ENCODE measurements around the gene NRXN3.

The NRXN3 gene

DNA sequence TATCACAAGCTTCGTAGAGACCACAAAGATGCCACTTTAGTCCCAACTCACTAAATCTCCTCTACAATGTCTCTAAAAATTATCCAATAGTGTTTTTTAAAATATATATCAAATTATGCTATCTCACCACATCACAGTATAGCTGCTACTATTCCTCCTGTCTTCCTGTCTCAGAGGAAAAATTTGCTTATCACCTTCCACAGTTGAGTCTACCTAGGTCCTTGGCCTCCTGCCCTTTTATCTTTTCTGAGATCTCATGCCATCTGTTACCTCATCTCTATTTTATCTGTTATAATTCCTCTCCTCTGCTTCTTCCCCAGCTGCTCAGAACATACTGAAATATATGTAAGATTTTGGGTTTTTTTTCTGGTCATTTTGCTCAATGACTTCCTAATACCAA lies 1473.0 kb downstream of the NRXN3 start:
- no peak for DNase-seq (ENCODE audit: extremely low spot score)
- TF ChIP-seq, protein P1, sequence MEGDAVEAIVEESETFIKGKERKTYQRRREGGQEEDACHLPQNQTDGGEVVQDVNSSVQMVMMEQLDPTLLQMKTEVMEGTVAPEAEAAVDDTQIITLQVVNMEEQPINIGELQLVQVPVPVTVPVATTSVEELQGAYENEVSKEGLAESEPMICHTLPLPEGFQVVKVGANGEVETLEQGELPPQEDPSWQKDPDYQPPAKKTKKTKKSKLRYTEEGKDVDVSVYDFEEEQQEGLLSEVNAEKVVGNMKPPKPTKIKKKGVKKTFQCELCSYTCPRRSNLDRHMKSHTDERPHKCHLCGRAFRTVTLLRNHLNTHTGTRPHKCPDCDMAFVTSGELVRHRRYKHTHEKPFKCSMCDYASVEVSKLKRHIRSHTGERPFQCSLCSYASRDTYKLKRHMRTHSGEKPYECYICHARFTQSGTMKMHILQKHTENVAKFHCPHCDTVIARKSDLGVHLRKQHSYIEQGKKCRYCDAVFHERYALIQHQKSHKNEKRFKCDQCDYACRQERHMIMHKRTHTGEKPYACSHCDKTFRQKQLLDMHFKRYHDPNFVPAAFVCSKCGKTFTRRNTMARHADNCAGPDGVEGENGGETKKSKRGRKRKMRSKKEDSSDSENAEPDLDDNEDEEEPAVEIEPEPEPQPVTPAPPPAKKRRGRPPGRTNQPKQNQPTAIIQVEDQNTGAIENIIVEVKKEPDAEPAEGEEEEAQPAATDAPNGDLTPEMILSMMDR (IDR thresholded peaks at IDR 0.05; ENCODE audit: control extremely low read depth, extremely low read depth, low read depth, missing control alignments): no peak
- ChIA-PET POLR2A (no interaction called here), CTCF (interaction anchor here (1.0 kb wide), 1 partner anchor 12 kb away, joined by 3 read pairs; no protein-coding TSS in a partner anchor)

DNA sequence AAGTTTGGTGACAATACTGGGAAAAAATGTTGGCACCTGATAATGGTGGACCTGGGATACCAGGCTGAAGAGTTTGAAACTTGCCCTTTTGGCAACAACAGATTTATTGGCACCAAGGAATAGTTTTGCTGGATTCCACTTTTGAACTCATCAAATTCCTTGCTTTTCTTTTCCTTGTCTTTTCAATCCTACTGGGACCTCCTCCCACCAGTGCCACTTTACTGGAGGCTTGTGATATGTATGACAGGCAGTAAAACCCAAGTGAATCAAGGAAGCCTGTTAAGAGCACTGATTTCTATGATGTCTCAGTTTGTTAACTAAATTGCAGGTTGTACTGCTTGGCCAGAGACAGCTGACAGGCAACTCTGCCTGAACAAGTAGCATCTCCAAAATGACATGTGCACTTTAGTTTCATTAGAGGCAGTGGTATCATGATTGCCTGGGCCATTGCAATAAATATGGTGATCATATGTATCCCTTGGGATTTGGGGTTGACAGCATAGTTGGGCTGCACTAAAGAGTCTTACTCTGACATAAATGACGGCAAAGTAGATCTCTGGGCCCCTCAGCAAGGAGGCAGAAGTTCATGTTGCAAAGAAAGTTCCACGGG lies 1475.7 kb downstream of the NRXN3 start:
- POLR2A ChIA-PET: no interaction called here
- TF ChIP-seq, protein P1 (IDR thresholded peaks at IDR 0.05; ENCODE audit: control extremely low read depth, extremely low read depth, low read depth, missing control alignments): no peak
- no peak for DNase-seq (ENCODE audit: extremely low spot score)
- CTCF ChIA-PET: no interaction called here

DNA sequence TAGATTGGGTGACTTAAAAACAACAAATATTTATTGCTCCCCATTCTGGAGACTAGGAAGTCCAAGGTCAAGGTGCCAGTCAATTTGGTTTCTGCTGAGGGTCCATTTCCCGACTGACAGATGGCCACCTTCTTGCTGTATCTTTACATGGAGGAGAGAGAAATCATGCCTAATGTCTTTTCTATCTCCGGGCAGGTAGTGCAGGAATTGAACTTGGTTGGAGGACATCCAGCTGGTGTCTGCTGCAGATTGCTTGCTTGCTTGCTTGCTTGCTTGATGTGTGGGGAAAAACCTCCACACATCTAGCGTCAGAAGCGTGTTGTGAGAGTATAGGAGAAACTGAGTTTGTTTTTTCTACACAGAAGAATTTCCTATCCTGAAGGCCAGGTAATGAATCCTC lies 1479.7 kb downstream of the NRXN3 start:
- DNase-seq (ENCODE audit: extremely low spot score): no peak
- POLR2A ChIA-PET: no interaction called here
- CTCF ChIA-PET: interaction anchor here (1.6 kb wide), 1 partner anchor 9 kb away, joined by 4 read pairs; no protein-coding TSS in a partner anchor
- TF ChIP-seq, protein P1 (IDR thresholded peaks at IDR 0.05; ENCODE audit: control extremely low read depth, extremely low read depth, low read depth, missing control alignments): no peak

DNA sequence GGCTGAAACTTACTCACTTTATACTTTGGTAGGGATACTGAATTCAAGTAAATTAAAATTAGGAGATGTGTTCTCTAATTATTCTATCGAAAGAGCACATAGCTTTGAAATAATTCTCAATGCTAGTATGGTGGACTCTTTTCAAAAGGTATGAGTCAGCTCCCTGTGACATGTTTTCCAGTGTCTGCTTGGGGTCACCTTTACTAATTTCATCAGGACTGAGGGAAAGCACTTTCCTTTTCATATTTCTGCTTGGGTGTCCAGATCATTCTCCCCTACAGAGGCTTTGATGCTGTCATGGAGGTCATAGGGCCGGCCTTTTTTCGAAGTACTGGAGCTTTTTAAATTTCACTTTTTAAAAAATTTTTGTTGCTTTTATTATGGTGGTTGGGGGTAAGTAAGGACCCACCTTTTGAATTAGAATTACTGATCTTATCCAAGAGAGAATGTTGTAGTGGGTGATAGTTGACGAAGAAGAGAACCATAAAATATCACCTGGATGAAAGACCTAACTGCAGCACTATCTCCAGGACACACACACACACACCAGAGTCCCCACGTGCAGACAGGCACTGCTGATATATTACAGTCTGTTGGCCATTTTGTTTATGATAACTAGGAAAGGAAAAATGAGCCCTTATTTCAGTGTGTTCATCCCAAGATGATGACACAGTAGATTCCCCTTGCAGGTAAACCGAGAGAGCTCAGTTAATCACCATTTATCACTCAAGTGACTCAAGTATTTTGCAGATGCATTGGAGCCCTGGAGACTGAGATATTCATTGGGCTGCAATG lies 1482.5 kb downstream of the NRXN3 start:
- no peak for DNase-seq (ENCODE audit: extremely low spot score)
- POLR2A ChIA-PET: no interaction called here
- CTCF ChIA-PET: interaction anchor here (1.2 kb wide), 1 partner anchor 25 kb away, joined by 3 read pairs; no protein-coding TSS in a partner anchor
- TF ChIP-seq, protein P1 (IDR thresholded peaks at IDR 0.05; ENCODE audit: control extremely low read depth, extremely low read depth, low read depth, missing control alignments): no peak

DNA sequence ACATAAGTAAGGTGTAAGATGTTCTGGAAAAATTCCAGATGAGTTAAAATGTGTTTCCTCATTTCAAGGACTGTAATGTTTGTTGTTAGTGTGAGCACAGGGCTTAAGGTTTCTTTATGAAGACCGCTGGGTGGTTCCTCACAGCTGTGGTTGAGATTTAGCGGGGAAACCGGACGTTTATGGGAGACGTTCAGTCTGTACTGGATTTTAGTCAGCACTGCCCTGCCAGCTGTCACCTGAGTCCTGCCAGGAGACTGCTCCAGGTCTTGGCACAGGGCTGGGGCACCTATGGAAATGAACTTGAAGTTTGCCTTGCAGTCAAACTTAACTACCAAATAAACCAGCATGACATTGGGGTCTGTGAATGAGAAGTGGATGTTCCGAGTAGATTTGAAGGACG lies 1485.9 kb downstream of the NRXN3 start:
- ChIA-PET POLR2A (no interaction called here), CTCF (no interaction called here)
- TF ChIP-seq, protein P1 (IDR thresholded peaks at IDR 0.05; ENCODE audit: control extremely low read depth, extremely low read depth, low read depth, missing control alignments): no peak
- DNase-seq (ENCODE audit: extremely low spot score): no peak

DNA sequence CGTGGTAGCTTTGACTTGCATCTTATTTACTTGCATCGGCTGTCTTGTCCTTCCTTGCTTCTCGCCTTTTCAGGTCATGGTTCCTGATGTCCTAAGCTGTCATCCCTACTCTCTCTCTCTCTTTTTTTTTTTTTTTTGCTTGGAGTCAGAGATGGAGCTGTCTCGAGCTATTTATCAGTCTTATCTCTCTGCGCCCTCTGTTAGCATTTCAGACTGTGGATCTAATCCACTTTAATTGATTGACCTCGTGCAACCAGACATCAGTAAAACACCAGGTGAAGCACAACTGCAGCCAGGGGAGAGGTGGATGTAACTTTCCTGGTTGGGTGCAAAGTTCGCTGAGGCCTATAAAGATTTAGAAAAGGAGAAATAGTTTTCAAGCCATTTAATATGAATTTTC lies 1486.3 kb downstream of the NRXN3 start:
- no peak for DNase-seq (ENCODE audit: extremely low spot score)
- TF ChIP-seq, protein P1 (IDR thresholded peaks at IDR 0.05; ENCODE audit: control extremely low read depth, extremely low read depth, low read depth, missing control alignments): no peak
- POLR2A ChIA-PET: no interaction called here
- CTCF ChIA-PET: no interaction called here
